Right ventricle myocardium inferior (tissue), 1 donor: ENCODE data around the gene SPTBN2. TPM values are rescaled to one million over a fixed set of nuclear protein-coding genes. Genes with fewer than 3 reads are reported as not detected.
A peak's percentile ranks its signal among the peaks of the same experiment; 100 is the strongest.
"Not testable (repeated sequence)": the region's sequence is repeated elsewhere in the genome, so short reads cannot be mapped to it uniquely, and the experiment has no call there.

Source experiments
- ATAC-seq: fragments of 200-7000 bp; cut with Tn5 transposase; one replicate; pipeline ENCODE4 v1.9.1; 2020; ENCODE audit warnings: mild to moderate bottlenecking, moderate library complexity
- DNase-seq: peaks from one replicate; pipeline ENCODE4 v3.0.0; 2021; ENCODE audit errors: missing footprints
- intact Hi-C: fragments of 100-400 bp; cut with DNase I; formaldehyde crosslinking; loops from one replicate; pipeline ENCODE4 v1.11.0; 2022
- total RNA-seq: library from RNA; stranded (reverse); fragmentation: NEBNext Ultra II Directional; extraction: Animal tissue kit (Norgen Biotek cat#: 25700); gene quantifications from one replicate; pipeline ENCODE4 v1.2.1, GENCODE V29; 2021
- donor health status: DM: no; HTN: yes; CAD: no; lungs with severe emphysema.

SPTBN2 gene
- total RNA-seq, 1 donor from 2014 or later = 0.95 TPM

GRCh38 chr11:66663741-66664296 lies 65.2 kb downstream of the SPTBN2 start:
- intact Hi-C loops = no loop called here
- ATAC-seq (peak; percentile 33), DNase-seq (no peak)

GRCh38 chr11:66659763-66660162 lies 69.3 kb downstream of the SPTBN2 start:
- intact Hi-C loops = no loop called here
- no peak for ATAC-seq
- no peak for DNase-seq

GRCh38 chr11:66653123-66653522 lies 75.9 kb downstream of the SPTBN2 start:
- intact Hi-C loops = no loop called here
- DNase-seq (no peak), ATAC-seq (no peak)

- ATAC-seq (no peak), DNase-seq (no peak)
- intact Hi-C loops = no loop called here
Observed at GRCh38 chr11:66652651-66653050, 76.4 kb downstream of the SPTBN2 start.

DNA sequence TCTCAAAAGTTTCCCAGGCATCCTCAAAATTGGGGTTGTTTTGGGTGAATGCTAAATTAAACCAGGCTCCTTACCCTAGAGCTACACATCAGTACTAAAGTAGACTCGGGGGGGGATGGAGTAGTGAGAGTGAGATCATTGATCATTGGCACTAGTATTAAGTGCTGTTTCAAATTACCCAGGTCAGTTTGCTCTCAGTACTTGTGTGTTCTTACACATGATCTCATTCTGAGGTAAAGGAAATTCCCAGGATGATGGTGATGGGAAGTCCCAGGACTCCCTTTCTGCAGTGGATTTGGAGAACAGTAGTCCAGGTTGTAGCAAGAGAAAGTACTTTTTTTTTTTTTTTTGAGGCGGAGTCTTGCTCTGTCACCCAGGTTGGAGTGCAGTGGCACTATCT lies 78.0 kb downstream of the SPTBN2 start:
- DNase-seq (no peak), ATAC-seq (no peak)
- intact Hi-C loops = no loop called here

DNA sequence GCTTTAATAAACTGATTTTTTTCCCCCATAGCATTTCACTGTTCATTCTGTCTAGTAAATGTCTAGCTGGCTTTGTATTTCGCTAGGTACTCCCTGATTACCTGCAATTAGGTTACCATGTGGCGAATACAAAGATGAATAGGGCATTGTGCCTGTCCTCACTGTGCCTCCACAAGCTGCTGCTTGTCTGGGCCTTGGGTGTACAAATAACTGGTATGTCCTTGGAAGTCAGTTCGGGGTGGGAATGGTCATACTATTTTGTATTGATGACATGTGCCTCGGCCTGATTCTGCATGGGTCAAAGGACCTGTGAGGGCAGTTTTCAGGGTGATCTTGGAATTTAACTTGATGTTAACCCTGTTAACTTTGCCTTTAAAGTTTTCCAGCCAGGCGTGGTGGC lies 79.1 kb downstream of the SPTBN2 start:
- no peak for DNase-seq
- intact Hi-C loops = no loop called here
- ATAC-seq = no peak

- DNase-seq (no peak), ATAC-seq (no peak)
Observed at GRCh38 chr11:66646828-66647227, 82.2 kb downstream of the SPTBN2 start.

GRCh38 chr11:66643745-66644437 lies 85.1 kb downstream of the SPTBN2 start:
- DNase-seq = no peak
- ATAC-seq = no peak
- intact Hi-C loops = no loop called here

More at GRCh38 chr11:66646828-66647227, 82.2 kb downstream of the SPTBN2 start:
- intact Hi-C loops = no loop called here

GRCh38 chr11:66641834-66642233 lies 87.2 kb downstream of the SPTBN2 start:
- intact Hi-C loops = no loop called here
- DNase-seq (no peak), ATAC-seq (no peak)

GRCh38 chr11:66639814-66640340 lies 89.1 kb downstream of the SPTBN2 start:
- ATAC-seq, DNase-seq: not testable (repeated sequence)
- intact Hi-C loops = loop anchor here (2.0 kb wide), 1 partner anchor 37 kb away; the partner anchor contains the start of gene RBM4B

DNA sequence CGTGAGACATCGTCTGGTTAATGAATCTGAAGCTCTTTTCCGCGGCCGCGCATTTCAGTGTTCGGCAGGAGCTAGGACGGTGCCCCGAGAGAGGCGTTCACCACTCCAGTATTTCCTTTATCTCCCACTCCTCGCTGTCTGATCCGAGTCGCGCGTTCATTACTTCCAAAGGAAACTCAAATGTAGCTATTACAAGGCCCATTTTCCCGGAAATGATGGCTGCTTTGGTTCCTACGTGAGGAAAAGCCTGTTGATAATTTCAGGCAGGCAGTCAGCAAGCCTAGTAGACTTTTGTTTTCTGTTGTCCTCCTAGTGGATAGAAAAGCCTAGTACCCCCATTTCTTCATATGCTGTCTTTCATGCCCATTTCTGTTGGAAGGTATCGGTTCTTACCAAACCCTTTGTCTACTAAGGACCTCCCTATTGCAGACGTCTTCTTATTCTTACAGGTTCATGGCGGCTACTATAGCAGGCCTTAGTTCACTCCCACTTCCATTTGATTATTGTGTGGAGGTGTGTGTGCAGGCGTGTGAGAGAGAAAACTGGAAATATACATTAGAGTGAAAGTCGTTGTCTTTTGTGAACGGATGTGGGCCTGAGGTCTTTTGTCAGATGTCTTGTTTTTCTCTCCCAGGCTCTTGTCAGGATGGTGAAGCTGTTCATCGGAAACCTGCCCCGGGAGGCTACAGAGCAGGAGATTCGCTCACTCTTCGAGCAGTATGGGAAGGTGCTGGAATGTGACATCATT lies 89.8 kb downstream of the SPTBN2 start:
- ATAC-seq (no peak), DNase-seq (no peak)
- intact Hi-C loops = loop anchor here (2.0 kb wide), 1 partner anchor 38 kb away; the partner anchor contains the start of gene RBM4B

GRCh38 chr11:66638177-66639065 lies 90.6 kb downstream of the SPTBN2 start, which contains the start of gene RBM4:
RBM4 (plus strand) TSS chr11:66638703; CDS start chr11:66639712, 1,009 bp downstream.
- intact Hi-C loops = loop anchor here (1.0 to 2.0 kb wide), 2 partner anchors 22 to 38 kb away; partner anchors contain the start of genes RBM14 and RBM4B
- ATAC-seq (peak; percentile 96), DNase-seq (peak; percentile 96)

DNA sequence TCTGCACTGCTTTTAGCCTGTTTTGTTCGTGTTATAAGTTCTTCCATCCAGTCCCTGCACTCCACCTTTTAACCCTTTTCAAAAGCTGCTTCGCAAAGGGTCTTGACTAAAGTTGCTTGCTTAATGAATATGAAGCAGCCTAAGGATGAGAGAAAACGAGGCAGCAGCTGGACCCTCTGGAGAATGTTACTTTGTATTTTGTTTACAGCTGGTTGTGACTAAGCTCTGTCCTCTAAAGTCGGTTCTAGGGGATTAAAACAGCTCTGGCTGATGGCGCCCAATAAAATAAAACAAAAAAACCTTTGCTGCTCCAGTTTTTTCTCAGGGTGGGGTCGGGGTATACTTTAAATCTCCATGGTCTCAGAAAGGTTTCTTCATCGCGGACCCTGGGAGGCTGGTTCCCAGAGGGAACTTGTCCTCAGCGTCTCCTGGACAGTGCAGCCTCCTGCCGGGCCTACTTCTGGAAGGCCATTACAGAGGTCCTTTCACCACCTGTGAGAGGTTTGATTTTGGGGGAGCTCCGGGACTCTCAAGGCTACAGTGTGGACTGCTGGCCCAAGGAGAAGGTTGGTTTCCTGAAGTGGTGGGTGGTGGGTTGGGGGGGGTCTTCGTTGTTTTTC lies 91.3 kb downstream of the SPTBN2 start:
- ATAC-seq = peak; percentile 1

GRCh38 chr11:66636411-66636810 lies 92.6 kb downstream of the SPTBN2 start:
- ATAC-seq (no peak), DNase-seq (no peak)
- intact Hi-C loops = no loop called here

More for the DNA sequence above, 91.3 kb downstream of the SPTBN2 start:
- DNase-seq = no peak
- intact Hi-C loops = loop anchor here (1.0 to 2.0 kb wide), 2 partner anchors 21 to 39 kb away; partner anchors contain the start of genes RBM14 and RBM4B
